NOMO-1 (cell line): ENCODE measurements around the gene BCL7B.
"Not testable (repeated sequence)": the region's sequence is repeated elsewhere in the genome, so short reads cannot be mapped to it uniquely, and the experiment has no call there.

ENCODE experiments used
- DNase-seq, 2 experiments: peaks; one replicate each; lab custom pipeline; 2025; ENCODE audit not compliant: unreplicated experiment in 2 of 2; lab: John Stamatoyannopoulos, UW

Gene BCL7B

GRCh38 chr7:73557397-73558257 is at the start of gene BCL7B:
TSS of gene BCL7B (minus strand) at chr7:73557690. CDS start at chr7:73557578, 112 bp downstream.
- DNase-seq: peak; percentile 82 to 91

- DNase-seq: no peak
Observed at GRCh38 chr7:73605601-73606220, 48.2 kb upstream of the BCL7B start.

- DNase-seq: no peak
Observed at GRCh38 chr7:73602721-73603651, 45.5 kb upstream of the BCL7B start.

GRCh38 chr7:73599916-73600315 is 42.4 kb upstream of the BCL7B start:
- DNase-seq: no peak

- DNase-seq: no peak
Observed at GRCh38 chr7:73599151-73599882, 41.8 kb upstream of the BCL7B start.

GRCh38 chr7:73597978-73598782 is 40.7 kb upstream of the BCL7B start:
- no peak for DNase-seq

GRCh38 chr7:73596191-73597065 is 38.9 kb upstream of the BCL7B start:
- DNase-seq: no peak

- no peak for DNase-seq
Observed at GRCh38 chr7:73595358-73595757, 37.9 kb upstream of the BCL7B start.

GRCh38 chr7:73593207-73594045 is 35.9 kb upstream of the BCL7B start:
- no peak for DNase-seq

- no peak for DNase-seq
Observed at GRCh38 chr7:73586911-73587310, 29.4 kb upstream of the BCL7B start.

- DNase-seq: no peak
Observed at GRCh38 chr7:73585196-73585595, 27.7 kb upstream of the BCL7B start.

GRCh38 chr7:73582664-73583202 is 25.2 kb upstream of the BCL7B start:
- DNase-seq: peak; percentile 31 to 32

- DNase-seq: not testable (repeated sequence)
Observed at GRCh38 chr7:73581006-73581405, 23.5 kb upstream of the BCL7B start.

GRCh38 chr7:73578342-73579128 is 21.0 kb upstream of the BCL7B start, which contains the start of gene TBL2:
TSS of gene TBL2 (minus strand) at chr7:73578579. CDS start at chr7:73578549, 30 bp downstream.
- peak; percentile 100 for DNase-seq

GRCh38 chr7:73577627-73578341 is 20.3 kb upstream of the BCL7B start:
- DNase-seq: peak; percentile 78 to 84

GRCh38 chr7:73573791-73574190 is 16.3 kb upstream of the BCL7B start:
- no peak for DNase-seq
